Stromal cell of bone marrow (primary cell): ENCODE measurements around the gene AIRE.

Source experiments
- DNase-seq: peaks from one replicate; pipeline ENCODE4 v3.0.0-alpha.2; 2012; ENCODE audit warnings: low read depth

Gene AIRE

DNA sequence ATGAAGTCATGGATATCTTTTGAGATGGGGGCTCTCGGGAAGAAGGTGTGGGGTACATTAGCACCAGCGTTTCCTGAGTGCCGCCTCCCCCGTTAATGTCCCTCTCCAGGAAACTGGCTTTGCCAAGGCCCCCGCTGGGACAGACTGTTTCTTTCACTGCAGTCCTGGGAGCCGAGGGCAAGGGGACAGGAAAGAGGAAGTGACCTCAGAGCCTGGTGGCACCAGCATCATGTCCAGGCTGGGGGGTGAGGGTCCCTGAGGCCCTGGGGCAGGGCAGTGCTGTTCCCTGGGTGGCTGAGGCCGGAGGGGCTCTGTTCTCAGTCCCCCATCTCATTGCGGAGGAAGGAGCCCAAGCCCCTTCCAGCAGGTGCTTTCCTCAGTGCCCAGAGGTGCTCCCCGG, 20.0 kb downstream of the AIRE start:
- no peak for DNase-seq

DNA sequence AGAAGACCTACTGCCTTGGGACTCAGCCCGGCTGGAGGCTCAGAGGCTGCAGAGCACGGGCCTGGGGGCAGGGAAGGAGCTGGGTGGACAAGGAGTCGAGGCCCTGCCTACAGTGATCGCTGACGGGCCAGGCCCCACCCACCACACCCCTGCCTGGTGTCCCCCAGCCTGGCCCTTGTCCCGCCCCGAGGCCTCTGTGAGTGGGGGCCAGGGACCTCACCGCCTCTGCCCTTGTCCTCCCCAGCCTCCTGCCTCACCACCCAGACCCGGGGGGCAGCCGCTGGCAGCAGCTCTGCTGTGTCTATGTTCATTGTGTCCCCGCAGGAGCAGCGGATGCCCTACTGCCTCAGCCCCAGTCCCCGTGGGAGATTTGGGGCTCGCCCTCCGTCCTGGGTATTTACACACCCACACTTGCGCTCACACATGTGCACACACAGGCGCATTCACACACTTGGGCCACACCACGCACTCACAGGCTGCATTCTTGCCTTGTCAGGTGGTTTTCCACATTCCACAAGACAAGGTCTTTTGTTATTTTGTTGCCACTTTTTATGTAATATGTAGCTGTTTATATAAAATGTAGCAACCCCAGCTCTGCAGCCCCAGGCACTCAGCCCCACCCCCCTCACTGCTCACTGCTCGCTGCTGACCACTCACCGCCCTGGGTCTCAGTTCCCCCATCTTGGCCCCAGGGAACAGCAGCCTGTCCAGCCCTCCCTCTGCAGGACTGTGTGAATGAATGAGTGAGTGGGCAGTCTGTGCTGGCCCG, 21.4 kb downstream of the AIRE start:
- DNase-seq, result no peak

DNA sequence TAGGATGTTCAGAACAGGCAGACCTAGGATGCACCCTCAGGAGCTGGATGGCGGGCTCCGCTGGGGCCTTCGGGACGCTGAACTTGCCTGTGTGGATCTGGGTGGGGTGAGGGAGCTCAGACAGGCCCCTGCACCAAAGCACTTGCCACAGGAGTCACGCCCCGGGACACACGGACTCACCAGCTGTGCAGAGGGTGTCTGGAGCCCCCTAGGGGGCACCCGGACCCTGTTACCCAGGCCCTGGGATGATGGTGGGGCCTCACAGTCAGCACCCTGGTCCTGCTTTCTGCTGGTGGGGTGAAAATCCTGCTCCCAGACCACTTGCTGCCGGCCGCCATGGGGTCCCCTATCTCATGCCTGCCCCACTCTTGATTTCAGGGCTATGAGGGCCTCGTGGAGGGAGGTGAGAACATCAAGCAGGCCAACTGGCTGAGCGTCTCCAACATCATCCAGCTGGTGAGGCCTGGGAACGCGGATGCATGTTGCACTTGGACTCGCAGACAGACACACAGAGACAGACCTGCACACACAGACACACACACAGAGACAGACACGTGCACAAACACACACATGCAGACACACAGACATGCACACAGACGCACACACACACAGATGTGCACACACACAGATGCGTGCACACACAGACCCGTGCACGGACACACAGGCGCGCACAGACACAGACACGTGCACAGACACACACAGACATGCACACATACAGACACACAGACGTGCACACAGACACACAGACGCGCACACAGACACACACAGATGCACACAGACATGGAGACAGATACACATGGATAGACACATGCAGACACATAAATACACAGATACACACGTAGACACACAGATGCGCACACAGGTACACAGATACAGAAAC, 25.2 kb downstream of the AIRE start:
- no peak for DNase-seq

DNA sequence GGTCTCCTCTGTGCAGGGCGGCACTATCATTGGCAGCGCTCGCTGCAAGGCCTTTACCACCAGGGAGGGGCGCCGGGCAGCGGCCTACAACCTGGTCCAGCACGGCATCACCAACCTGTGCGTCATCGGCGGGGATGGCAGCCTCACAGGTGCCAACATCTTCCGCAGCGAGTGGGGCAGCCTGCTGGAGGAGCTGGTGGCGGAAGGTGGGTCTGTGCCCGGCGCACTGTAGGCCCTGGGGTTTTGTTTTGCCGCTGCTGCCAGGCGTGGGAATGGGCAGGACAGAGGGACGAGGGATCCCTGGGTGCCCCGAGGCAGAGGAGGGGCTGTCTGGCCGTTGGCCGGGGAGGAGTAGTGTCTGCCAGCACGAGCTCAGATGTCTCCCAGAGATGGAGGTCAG, 26.4 kb downstream of the AIRE start:
- no peak for DNase-seq

DNA sequence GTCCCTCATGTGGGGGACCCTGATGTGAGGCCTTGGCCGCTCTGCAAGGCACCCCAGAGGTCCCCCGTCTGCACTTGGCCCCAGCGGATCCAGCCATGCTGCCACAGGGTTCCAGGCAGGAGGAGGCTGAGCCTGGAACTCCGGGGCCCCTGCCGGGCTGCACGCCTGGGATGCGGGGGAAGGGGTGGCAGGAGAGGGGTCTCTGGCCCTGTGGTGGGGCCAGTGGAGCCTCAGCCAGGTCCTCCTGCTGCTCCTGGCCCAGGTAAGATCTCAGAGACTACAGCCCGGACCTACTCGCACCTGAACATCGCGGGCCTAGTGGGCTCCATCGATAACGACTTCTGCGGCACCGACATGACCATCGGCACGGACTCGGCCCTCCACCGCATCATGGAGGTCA, 27.0 kb downstream of the AIRE start:
- DNase-seq, result no peak

DNA sequence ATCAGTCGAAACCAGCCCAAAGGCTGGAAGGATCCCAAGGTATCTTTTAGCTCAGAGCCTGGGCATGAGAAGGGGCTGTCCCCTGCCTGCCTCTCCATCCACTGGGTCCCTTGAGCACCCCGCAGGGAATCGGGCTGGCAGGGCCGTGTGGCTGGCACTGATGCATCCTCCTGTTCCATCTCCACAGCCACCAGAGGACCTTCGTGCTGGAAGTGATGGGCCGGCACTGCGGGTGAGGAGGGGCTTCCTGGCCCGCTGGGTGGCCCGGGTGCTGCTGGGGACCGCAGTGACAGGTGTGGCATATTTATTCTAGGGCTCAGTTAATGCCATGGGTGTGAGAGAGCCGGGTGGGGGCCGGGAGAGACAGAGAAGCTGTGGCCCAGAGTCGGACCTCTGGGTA, 27.8 kb downstream of the AIRE start:
- DNase-seq, result no peak

DNA sequence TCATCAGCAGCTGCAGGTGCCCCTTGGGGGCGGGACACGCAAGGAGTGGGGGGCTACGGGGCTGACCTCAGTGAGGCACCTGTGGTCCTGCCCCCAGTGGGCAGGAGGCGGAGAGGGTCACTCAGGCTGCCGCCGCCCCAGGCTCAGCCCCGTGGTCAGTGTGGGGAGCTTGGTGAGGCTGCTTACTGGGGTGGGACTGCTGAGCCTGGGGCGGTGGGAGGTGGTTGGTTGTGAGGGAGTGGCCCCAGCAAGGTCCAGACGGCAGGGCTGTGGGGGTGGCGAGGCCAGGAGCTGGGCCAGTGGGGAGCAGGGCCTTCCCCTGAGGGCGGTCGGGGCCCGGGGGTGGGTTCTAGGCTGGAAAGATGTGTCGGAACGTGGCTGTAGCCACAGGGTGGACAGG, 28.5 kb downstream of the AIRE start:
- no peak for DNase-seq

DNA sequence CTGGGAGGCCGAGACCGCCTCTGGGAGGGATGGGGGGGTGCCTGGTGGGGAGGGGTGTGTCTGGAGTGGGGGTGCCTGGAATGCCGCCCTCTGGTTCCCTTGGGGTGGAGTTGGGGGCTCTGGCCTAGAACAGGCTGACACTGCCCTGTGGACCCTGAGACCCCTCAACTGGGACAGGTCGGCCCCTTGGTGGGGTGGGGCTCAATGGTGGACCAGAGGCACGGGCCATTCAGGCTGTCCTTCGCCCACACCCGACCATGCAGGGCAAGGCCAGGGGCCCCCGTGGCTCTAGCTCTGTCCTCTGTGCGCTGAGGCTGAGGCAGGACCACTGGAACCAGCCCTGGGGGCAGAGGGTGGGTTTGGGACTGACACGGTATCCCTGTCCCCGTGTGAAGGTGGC, 28.9 kb downstream of the AIRE start:
- no peak for DNase-seq

DNA sequence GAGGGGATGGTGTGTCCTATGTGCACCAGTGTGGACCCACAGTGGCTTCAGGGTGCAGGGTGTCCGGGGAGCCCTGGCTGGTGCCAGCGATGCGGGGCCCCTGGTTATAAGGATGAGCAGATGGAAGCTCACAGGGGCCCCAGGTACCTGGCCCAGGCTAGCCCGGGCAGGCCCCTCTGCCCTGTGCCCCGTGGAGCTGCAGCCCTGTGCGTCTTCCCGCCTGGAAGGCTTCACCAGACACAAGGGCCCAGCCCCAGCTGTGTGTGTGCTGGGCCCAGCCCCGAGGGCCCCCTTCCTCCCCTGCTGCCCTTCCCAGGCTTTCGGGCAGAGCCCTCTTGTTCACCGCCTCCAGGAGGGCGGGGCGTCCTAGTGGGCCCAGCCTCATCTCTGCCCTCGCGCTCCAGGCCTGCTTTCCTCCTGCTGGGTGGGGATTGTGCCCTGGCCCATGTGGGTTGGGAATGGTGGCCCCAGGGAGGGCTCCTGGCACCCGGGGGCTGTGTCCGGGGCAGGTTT, 30.1 kb downstream of the AIRE start:
- no peak for DNase-seq

DNA sequence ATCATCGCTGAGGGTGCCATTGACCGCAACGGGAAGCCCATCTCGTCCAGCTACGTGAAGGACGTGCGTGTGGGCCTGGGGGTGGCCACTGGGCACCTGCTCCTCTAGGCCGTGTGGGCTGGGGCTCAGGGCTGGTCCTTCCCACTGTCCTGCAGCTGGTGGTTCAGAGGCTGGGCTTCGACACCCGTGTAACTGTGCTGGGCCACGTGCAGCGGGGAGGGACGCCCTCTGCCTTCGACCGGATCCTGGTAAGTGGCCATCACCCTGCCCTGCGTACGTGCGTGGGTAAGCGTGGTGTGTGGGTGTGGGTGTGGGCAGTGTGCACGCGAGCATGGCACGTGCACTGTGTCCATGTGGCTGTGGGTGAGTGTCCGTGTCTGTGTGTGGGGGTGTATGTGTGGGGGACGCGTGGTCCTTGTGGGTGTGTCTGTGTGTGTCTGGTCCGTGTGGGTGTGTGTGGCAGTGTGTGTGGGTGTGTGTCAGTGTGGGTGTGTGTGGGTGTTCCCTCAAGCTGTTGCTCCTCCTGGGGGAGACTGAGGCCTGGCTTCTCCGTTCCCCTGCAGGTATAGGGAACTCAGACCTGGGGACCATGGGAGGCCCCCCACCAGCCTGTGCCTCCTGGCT, 30.7 kb downstream of the AIRE start:
- no peak for DNase-seq

DNA sequence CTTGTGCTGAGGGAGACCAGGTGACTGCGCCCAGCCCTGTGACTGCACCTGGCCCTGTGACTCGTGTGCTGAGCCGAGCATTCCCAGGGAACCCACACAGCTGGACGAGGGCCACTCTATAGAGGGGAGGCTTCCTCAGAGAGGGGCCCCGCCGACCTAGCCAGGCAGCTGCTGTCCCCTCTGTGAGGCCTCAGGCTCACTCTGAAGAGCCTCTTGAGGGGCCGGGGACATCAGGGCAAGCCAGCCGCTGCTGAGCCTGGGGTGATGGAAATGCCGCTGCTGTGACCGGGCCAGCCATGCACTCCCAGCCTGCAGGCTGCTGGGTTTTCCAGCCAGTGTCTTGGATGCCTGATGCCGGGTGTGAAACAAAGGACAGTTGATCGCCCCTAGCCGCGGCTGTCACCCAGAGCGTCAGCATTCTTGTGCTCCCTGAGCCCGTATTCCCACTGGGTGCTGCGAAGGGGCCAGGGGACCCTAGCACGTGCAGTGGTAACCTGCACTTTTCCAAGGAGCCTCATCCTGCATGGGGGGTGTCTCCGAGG, 31.6 kb downstream of the AIRE start:
- no peak for DNase-seq

DNA sequence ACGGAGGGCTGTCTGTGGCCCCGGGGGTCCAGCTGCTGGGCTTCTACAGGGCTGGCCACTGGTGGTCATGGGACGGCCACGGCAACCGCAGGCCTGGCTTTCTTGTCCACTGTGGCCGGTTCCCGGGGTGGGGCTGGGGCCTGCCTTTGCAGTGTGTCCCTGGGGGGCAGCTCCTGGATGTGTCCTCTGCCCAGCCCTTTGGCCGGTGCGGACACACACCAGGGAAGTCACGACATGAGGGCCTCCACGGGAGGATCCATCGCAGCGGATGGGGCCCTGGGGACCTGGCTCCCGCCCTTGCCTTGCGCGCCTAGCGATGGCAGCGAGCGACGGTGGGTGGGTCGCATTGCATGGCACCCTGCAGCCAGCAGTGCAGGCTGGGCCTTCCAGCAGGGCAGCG, 32.2 kb downstream of the AIRE start:
- DNase-seq, result no peak

DNA sequence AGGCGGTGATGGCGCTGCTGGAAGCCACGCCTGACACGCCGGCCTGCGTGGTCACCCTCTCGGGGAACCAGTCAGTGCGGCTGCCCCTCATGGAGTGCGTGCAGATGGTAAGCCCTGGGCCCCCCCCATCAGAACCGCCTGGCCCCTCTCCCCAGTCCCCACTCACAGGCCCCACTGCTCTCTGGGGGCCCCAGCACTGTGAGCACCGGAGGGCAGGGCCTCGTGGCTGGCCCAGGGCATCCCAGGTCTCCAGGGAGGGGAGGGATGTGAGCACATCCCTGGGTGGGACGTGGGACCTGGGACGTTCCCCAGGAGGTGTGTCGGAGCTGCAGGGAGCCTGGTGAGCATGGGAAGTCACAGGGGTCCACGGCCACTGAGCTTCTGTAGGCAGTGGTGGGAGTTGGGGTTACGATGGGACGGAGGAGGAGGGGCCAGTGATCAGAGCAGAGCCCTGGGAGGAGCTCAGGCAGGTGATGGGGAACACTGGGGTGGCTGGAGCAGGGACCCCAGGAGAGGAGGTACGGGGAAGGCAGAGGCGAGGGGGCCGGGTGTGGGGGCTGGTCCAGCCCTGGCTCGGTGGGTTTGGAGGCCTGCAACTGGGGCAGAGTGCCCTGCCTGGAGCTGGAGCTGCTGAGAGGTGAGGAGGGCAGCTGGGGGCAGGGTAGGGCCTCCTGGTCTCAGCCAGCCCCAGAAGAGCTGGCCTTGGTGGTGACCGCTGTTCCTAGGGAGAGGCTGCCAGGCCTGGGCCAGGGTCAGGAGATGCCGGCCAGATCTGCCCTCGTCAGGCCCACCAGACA, 33.0 kb downstream of the AIRE start:
- DNase-seq, result no peak

DNA sequence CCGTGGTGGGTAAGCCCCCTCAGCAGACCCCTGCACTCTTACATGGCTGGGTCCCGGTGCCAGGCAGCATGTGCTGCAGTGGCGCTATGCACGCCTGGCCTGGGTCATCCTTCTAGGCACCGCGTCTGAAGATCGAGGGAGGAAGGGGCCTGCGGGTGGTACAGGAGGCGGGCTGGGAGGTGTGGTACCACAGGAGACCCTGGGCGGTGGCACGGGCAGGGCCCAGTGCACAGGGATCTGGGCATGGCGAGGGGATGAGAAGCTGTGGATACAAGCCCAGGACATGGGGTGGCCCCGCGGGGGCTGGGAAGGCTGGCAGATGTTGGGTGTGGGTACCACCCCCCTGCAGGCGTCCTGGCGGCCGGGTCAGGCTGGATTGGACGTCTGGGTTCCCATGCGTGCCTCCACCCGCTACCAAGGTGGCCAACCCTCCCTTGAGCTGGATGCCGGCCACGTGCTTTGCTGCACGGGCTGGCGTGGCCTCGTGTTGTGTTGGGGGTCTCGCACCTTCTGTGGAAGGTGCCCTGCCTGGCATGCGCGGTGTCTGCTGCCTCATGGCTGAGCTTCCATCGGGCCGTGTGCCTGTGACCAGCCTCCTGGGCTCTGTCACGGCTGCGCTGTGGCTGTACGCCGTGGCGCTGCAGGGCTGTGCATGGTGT, 33.9 kb downstream of the AIRE start:
- DNase-seq, result no peak

DNA sequence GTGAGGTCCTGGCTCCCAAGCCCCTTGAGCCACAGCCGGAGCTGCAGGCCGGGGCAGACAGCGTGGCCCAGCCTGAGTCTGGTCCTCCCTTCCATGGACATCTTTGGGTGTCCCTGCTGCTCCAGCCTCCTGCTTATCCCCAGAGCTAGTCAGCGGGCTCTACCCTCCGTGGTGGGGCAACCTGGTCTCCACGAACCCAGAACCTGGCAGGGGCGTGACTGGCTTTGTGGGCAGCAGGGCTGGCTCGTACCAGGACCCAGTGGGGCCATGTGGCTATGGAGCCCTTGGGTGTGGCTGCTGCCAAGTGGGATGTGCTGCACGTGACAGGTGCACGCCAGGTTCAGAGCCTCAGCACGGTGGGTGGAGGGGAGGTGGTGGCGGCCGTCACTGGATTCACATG, 35.2 kb downstream of the AIRE start:
- no peak for DNase-seq

DNA sequence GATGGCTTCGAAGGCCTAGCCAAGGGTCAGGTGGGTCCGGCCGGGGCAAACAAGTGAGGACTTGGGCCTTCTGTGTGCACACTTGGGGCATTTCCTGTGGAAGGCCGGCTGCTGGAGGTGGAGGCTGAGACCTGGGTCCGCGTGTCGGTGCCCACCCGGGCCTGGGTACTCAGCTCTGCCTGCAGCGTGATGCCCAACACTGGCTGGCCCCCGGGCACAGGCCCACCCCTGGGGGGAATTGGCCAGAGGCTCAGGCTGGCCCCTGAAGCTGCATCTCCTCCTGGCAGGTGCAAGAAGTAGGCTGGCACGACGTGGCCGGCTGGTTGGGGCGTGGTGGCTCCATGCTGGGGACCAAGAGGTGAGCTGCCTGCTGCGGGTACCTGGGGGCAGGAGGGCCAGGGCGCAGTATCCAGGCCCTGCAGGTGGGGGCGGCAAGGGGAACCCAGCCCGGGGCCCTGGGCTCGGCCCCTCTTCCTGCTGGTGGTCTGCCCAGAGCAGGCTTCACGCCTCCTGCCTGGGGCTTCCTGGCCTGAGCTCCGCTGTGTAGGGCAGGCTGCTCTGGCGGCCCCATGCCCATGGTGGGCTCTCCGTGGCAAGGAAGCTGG, 36.3 kb downstream of the AIRE start:
- no peak for DNase-seq

DNA sequence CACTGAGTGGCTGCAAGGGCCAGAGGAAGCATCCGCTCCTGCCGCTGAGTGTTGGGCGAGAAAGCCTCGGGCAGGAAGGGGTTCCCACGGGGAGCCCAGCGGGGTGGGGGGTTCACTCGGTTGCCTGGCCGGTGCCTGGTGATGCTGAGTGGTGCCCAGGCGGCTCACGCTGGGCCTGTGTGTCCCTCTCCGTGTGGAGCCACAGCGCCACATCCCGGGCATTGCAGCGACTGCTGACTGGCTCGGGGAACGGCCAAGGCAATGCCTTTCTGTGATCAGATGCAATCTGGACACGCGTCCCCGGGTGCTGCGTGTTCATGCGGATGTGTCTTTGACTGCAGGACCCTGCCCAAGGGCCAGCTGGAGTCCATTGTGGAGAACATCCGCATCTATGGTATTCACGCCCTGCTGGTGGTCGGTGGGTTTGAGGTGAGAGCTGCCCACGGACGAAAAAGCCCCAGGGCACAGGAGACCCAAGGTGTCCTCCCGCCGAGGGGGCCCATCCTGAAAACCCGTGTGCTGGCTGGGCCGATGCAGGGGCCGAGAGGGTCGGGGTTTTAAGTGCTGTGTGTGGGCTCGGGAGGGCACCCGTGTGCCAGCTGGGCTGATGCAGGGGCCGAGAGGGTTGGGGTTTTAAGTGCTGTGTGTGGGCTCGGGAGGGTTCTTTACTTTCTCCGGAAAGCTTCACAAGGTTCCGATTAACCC, 37.1 kb downstream of the AIRE start:
- no peak for DNase-seq

DNA sequence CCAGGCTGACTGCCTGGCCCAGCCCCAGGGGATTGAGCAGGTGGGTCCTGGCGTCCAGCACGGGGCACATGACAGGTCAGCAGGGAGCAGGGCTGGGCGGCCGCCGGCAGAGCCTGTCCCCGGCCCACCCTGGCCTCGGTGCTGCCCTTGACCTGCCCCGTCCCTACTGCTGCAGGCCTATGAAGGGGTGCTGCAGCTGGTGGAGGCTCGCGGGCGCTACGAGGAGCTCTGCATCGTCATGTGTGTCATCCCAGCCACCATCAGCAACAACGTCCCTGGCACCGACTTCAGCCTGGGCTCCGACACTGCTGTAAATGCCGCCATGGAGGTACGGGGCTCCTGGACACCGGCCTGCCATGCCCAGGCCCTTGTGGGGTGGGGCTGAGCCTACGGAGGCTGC, 37.9 kb downstream of the AIRE start:
- DNase-seq, result no peak

DNA sequence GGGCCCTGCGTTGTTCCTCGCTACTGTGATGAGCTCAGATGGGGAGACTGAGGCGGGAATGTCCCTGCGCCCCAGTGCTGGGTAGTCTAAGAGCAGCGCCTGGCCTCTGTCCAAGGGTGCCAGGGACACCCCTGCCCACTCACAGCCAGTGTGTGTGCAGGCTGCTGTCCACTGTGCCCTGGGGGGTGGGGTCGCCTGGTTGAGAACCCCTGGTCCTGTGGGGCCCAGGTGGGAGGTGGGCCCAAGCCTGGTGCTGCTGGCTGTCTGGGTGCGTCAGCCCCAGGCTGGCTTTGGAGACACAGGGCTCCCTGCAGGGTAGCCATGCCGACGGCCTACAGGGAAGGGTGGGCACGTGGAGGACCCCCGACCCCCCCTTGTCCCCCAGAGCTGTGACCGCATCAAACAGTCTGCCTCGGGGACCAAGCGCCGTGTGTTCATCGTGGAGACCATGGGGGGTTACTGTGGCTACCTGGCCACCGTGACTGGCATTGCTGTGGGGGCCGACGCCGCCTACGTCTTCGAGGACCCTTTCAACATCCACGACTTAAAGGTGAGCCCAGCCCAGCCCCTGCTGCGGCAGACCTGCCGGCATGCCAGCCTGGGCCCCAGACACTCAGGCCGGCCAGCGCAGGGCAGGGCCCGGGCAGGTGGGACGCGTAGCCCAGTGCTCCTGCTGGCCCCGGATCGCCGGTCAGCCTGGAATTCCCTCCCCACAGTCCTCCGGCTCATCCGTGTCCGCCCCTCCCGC, 38.6 kb downstream of the AIRE start:
- DNase-seq, result no peak

DNA sequence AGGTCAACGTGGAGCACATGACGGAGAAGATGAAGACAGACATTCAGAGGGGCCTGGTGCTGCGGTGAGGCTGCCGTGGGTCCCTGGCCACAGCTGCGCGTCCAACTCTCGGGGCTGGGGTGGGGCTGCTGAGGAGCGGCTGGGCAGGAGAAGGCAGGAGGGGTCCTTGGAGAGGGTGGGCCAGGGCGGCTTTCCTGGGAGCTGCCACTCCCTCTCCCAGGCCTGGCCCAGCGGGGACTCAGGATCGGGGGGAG, 39.1 kb downstream of the AIRE start:
- DNase-seq, result no peak
